ENCODE results near the gene AURKA. TPM values are rescaled to one million over a fixed set of nuclear protein-coding genes. Genes with fewer than 3 reads are reported as not detected.

The AURKA gene
- total RNA-seq, 1 experiment from 2014 or later = 115 TPM

GRCh38 chr20:56348305-56348693 lies 43.7 kb downstream of the AURKA start:
- TF ChIP-seq CTCF (IDR thresholded peaks at IDR 0.05) (no peak), SIN3A (IDR thresholded peaks at IDR 0.05; ENCODE audit: borderline replicate concordance, insufficient read depth, low read depth, low read length) (no peak), TCF7L2 (IDR thresholded peaks at IDR 0.05; ENCODE audit: low read depth, low read length) (no peak), POLR2AphosphoS5 (IDR thresholded peaks at IDR 0.05; ENCODE audit: low read depth, low read length) (no peak)
- TF ChIP-seq, protein P1, sequence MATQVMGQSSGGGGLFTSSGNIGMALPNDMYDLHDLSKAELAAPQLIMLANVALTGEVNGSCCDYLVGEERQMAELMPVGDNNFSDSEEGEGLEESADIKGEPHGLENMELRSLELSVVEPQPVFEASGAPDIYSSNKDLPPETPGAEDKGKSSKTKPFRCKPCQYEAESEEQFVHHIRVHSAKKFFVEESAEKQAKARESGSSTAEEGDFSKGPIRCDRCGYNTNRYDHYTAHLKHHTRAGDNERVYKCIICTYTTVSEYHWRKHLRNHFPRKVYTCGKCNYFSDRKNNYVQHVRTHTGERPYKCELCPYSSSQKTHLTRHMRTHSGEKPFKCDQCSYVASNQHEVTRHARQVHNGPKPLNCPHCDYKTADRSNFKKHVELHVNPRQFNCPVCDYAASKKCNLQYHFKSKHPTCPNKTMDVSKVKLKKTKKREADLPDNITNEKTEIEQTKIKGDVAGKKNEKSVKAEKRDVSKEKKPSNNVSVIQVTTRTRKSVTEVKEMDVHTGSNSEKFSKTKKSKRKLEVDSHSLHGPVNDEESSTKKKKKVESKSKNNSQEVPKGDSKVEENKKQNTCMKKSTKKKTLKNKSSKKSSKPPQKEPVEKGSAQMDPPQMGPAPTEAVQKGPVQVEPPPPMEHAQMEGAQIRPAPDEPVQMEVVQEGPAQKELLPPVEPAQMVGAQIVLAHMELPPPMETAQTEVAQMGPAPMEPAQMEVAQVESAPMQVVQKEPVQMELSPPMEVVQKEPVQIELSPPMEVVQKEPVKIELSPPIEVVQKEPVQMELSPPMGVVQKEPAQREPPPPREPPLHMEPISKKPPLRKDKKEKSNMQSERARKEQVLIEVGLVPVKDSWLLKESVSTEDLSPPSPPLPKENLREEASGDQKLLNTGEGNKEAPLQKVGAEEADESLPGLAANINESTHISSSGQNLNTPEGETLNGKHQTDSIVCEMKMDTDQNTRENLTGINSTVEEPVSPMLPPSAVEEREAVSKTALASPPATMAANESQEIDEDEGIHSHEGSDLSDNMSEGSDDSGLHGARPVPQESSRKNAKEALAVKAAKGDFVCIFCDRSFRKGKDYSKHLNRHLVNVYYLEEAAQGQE (IDR thresholded peaks at IDR 0.05; ENCODE audit: insufficient read depth in 1 of 2, low read depth in 2 of 2, low read length in 1 of 2) = no peak
- Histone ChIP-seq H3K4me3 (ENCODE audit: low read depth in 2 of 2, low read length in 2 of 2) (no peak overlapping the region), H3K36me3 (ENCODE audit: control insufficient read depth, insufficient read depth, low read length) (no peaks in the 10 kb centered on the region), H3K4me1 (ENCODE audit: control insufficient read depth, insufficient read depth, low read length) (no peaks in the 10 kb centered on the region; the same call in 1 of the 2 replicates), H3K27me3 (ENCODE audit: control insufficient read depth, insufficient read depth, low read length) (peaks cover 6% of the 10 kb centered on the region), H3K27ac (ENCODE audit: low read length) (no peak overlapping the region), H3K9me3 (ENCODE audit: control insufficient read depth, insufficient read depth, low read depth, low read length) (no peaks in the 10 kb centered on the region)
- ChIA-PET POLR2A (no interaction called here), CTCF (interaction anchor here (0.7 kb wide), 1 partner anchor 101 kb away, joined by 4 read pairs; no protein-coding TSS in a partner anchor)
- BruUV-seq (replicated peaks) = no TSS peak
- intact Hi-C loops (cut with micrococcal nuclease; ENCODE audit: unreplicated experiment) = no loop called here
- in situ Hi-C loops (cut with HindIII; ENCODE audit: low pct_unique_long_range_greater_than_20kb, low sequenced_read_pairs) = no loop called here
- ATAC-seq (no peak), DNase-seq (ENCODE audit: low read depth, low spot score) (no peak)

GRCh38 chr20:56347628-56348304 lies 44.2 kb downstream of the AURKA start:
- CTCF ChIA-PET = no interaction called here
- ATAC-seq (no peak), DNase-seq (ENCODE audit: low read depth, low spot score) (no peak)
- no peak overlapping the region for H3K4me3 ChIP-seq (ENCODE audit: low read depth in 2 of 2, low read length in 2 of 2)
- TF ChIP-seq CTCF (IDR thresholded peaks at IDR 0.05) = no peak
- TF ChIP-seq TCF7L2 (IDR thresholded peaks at IDR 0.05; ENCODE audit: low read depth, low read length) = no peak
- no peak for TF ChIP-seq SIN3A (IDR thresholded peaks at IDR 0.05; ENCODE audit: borderline replicate concordance, insufficient read depth, low read depth, low read length)
- TF ChIP-seq, protein P1 (IDR thresholded peaks at IDR 0.05; ENCODE audit: insufficient read depth in 1 of 2, low read depth in 2 of 2, low read length in 1 of 2) = no peak
- TF ChIP-seq POLR2AphosphoS5 (IDR thresholded peaks at IDR 0.05; ENCODE audit: low read depth, low read length) = no peak
- POLR2A ChIA-PET = no interaction called here
- in situ Hi-C loops (cut with HindIII; ENCODE audit: low pct_unique_long_range_greater_than_20kb, low sequenced_read_pairs) (no loop called here), intact Hi-C loops (cut with micrococcal nuclease; ENCODE audit: unreplicated experiment) (no loop called here)
- H3K4me1 ChIP-seq (ENCODE audit: control insufficient read depth, insufficient read depth, low read length) = no peaks in the 10 kb centered on the region; the same call in 1 of the 2 replicates
- no TSS peak for BruUV-seq (replicated peaks)
- no peak overlapping the region for H3K27ac ChIP-seq (ENCODE audit: low read length)
- peaks cover 6% of the 10 kb centered on the region for H3K27me3 ChIP-seq (ENCODE audit: control insufficient read depth, insufficient read depth, low read length)
- no peaks in the 10 kb centered on the region for H3K9me3 ChIP-seq (ENCODE audit: control insufficient read depth, insufficient read depth, low read depth, low read length)
- H3K36me3 ChIP-seq (ENCODE audit: control insufficient read depth, insufficient read depth, low read length) = no peaks in the 10 kb centered on the region

Data from Panc1 (cell line).